A549 (cell line): ENCODE data around the gene SS18L1. TPM values are rescaled to one million over a fixed set of nuclear protein-coding genes. Genes with fewer than 3 reads are reported as not detected.

Source experiments
- ATAC-seq, 2 experiments: fragments of 200-7000 bp in 1 of 2; fragments of >200 bp in 1 of 2; cut with Nextera tagmentation in 1 of 2; cut with Tn5 transposase in 1 of 2; 3 replicates each; pipeline versions ENCODE4 v1.8.0 to v1.9.1; 2018 to 2020; ENCODE audit warnings: mild to moderate bottlenecking in 1 of 2, moderate library complexity in 1 of 2
- CTCF ChIA-PET: fragments of 300-600 bp; sonication (Branson Sonifier 250); formaldehyde crosslinking; extraction: SDS; loops from one replicate; lab custom pipeline; 2021; ENCODE audit warnings: antibody characterized with exemption, inconsistent platforms; lab: Yijun Ruan, JAX
- POLR2A ChIA-PET: fragments of 350-600 bp; formaldehyde crosslinking; extraction: SDS; loops from one replicate; lab custom pipeline; 2021; ENCODE audit warnings: antibody characterized with exemption, inconsistent platforms; lab: Yijun Ruan, JAX
- DNase-seq, 2 experiments: peaks; one replicate each; pipeline versions ENCODE4 v3.0.0 to v3.0.0-alpha.2; 2011 to 2016; ENCODE audit warnings: low read depth in 1 of 2, low spot score in 1 of 2
- FAIRE-seq: peaks from 2 replicates; lab custom pipeline; 2011; peaks lifted over from hg19 to GRCh38; lab: Jason Lieb, UNC
- H3K27ac ChIP-seq, 2 experiments: fragments of >200 bp; sonication (Bioruptor Twin); formaldehyde crosslinking; 3 replicates each; pipeline ENCODE4 v1.5.1; 2016 to 2017
- H3K4me1 ChIP-seq: fragments of >200 bp; sonication (Bioruptor Twin); formaldehyde crosslinking; 3 replicates; pipeline ENCODE4 v1.6.1; 2016
- H3K4me2 ChIP-seq: fragments of >200 bp; sonication (Bioruptor Twin); formaldehyde crosslinking; 3 replicates; pipeline ENCODE4 v1.6.1; 2016
- H3K4me3 ChIP-seq: fragments of >200 bp; sonication (Bioruptor Twin); formaldehyde crosslinking; 3 replicates; pipeline ENCODE4 v1.5.1; 2016
- H3K9me3 ChIP-seq: fragments of >200 bp; sonication (Bioruptor Twin); formaldehyde crosslinking; 3 replicates; pipeline ENCODE4 v1.6.1; 2016
- CBX2 ChIP-seq: fragments of 200-600 bp; sonication (generic); IDR thresholded peaks from 2 replicates; pipeline ENCODE4 v1.6.1; 2016; ENCODE audit warnings: low read depth, mild to moderate bottlenecking, borderline replicate concordance
- FOXS1 ChIP-seq: fragments of 250-450 bp; sonication (Bioruptor Pico); IDR thresholded peaks from 2 replicates; pipeline ENCODE4 v1.5.0; 2020; ENCODE audit warnings: mild to moderate bottlenecking, moderate library complexity
- HOXB13 ChIP-seq: fragments of 250-450 bp; sonication (Bioruptor Pico); IDR thresholded peaks from 2 replicates; pipeline ENCODE4 v1.5.0; 2020; ENCODE audit warnings: low read depth, mild to moderate bottlenecking, moderate library complexity
- KDM5A ChIP-seq: fragments of 200-600 bp; sonication (generic); IDR thresholded peaks from 2 replicates; pipeline ENCODE4 v1.6.1; 2016; ENCODE audit warnings: antibody characterized with exemption, mild to moderate bottlenecking
- NFE2L2 ChIP-seq: fragments of 150-350 bp; conservative IDR thresholded peaks from 2 replicates; pipeline ENCODE4 v1.6.1; 2014; ENCODE audit warnings: low read length
- WGBS: methylation state at CpG from one replicate; pipeline ENCODE4 v1.1.6; 2017; ENCODE audit errors: missing lambda C conversion rate; 5-methylcytosine and 5-hydroxymethylcytosine counted together
- polyA plus RNA-seq, 4 experiments: library from polyadenylated mRNA; depleted of rRNA in 3 of 4; stranded (reverse); fragments of >200 nt; fragmentation: RNase III in 1 of 4; extraction: RNeasy Plus Mini Kit Qiagen cat#74134 plus additional on column Dnase treatment in 1 of 4; gene quantifications; 2 replicates in 3 of 4; 3 replicates in 1 of 4; pipeline ENCODE4 v1.2.3, GENCODE V29; 2011 to 2017
- TF ChIP-seq, protein P1 (sequence below): fragments of 200-600 bp; sonication (generic); IDR thresholded peaks from 2 replicates; pipeline ENCODE4 v1.6.1; 2016; ENCODE audit warnings: antibody characterized with exemption, mild to moderate bottlenecking, moderate library complexity

The SS18L1 gene
- polyA plus RNA-seq, 2 of the 4 experiments (the other 2 are of a cell fraction): 7.4 to 13.1 TPM

DNA sequence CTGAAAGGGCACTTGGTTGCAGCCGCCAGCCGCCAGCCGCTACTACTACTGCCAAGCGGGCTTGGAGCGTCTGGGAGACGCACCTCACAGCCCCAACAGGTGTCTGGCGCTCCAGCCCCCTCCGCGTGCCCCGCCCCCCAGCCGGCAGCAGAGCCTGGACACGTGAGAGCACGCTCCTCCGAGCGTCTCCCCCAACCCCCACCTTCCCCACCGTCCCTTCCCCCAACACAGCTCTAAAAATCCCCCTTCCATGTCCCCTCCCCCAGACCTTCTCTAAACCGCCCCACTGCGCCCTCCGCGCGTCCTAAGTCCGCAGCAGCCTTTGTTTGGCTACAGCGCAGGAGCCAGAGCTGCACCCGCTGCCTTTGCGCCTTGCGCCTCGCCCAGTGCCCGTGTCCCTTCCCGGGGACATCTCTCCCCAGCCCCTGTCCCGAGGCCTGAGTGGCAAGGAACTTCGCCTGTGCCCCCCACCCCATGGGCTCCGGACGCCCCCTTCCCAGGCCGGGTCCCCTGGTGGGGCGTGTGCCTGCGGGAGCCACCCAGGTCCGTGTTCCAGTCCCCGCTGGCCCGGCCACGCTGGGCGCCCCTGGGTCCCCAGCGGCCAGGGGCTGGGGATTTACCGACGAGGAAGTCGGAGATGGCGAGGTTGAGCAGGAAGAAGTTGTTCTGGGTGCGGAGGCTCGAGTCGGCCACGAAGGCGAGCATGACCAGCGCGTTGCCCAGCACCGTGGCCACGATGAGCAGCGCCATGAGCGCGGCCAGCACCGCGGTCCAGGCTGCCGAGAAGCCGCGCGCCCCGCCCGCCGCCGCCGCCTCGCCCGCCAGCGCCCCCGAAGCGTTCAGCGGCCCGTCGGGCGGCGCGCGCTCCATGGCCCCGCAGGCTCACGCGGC is 75.8 kb downstream of the SS18L1 start (continued):
- TF ChIP-seq NFE2L2 (no peak), KDM5A (no peak)

DNA sequence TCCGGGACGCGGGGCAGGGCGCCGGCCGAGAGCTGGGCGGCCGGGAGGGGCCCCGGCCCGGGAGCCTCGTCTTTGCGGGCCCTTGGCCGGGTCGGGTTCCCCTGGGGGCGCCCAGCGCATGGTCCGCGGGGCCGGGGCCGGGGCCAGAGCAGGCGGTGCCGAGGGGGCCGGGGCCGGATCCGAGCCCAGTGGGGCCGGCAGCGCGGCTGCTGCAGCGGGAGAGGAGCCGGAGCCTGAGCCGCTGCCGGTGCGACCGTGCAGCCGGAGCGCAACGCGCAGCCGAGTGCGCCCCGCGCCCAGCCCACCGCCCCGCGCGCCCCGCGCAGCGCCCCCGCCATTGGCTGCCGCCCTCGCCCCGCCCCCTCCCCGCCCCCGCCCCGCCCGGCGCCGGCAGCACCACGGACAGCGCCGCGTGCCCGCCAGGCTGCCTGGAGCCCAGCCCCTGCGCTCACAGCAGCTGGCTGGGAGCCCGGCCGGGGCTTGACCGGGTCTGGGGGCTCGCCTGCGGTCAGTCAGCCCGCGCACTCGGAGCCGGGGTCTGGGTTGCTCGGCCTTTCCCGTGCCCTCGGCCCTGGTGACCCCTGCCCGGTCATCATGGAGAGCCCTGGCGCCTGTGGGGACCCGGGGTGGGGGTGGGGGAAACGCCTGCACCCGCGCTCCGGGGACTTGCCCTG is 76.6 kb downstream of the SS18L1 start, which contains the start of gene HRH3:
Gene HRH3, minus strand, starts transcription at position 287 of the 674 bp plus-strand sequence. CDS start 308 bp downstream, outside the sequence.
- DNase-seq: no peak
- ChIA-PET CTCF (no interaction called here), POLR2A (no interaction called here)
- H3K27ac ChIP-seq: no peak within 1 kb of the TSS
- 10% methylated on average over 2 of the region's 84 CpGs for WGBS
- peaks cover 17% of the 10 kb centered on the region; the same call in 2 of the 3 replicates for H3K4me1 ChIP-seq
- TF ChIP-seq HOXB13 (CRISPR knock-in tag) (no peak), CBX2 (no peak)
- TF ChIP-seq, protein P1, sequence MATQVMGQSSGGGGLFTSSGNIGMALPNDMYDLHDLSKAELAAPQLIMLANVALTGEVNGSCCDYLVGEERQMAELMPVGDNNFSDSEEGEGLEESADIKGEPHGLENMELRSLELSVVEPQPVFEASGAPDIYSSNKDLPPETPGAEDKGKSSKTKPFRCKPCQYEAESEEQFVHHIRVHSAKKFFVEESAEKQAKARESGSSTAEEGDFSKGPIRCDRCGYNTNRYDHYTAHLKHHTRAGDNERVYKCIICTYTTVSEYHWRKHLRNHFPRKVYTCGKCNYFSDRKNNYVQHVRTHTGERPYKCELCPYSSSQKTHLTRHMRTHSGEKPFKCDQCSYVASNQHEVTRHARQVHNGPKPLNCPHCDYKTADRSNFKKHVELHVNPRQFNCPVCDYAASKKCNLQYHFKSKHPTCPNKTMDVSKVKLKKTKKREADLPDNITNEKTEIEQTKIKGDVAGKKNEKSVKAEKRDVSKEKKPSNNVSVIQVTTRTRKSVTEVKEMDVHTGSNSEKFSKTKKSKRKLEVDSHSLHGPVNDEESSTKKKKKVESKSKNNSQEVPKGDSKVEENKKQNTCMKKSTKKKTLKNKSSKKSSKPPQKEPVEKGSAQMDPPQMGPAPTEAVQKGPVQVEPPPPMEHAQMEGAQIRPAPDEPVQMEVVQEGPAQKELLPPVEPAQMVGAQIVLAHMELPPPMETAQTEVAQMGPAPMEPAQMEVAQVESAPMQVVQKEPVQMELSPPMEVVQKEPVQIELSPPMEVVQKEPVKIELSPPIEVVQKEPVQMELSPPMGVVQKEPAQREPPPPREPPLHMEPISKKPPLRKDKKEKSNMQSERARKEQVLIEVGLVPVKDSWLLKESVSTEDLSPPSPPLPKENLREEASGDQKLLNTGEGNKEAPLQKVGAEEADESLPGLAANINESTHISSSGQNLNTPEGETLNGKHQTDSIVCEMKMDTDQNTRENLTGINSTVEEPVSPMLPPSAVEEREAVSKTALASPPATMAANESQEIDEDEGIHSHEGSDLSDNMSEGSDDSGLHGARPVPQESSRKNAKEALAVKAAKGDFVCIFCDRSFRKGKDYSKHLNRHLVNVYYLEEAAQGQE: peak; percentile 82
- no peak for FAIRE-seq
- H3K4me3 ChIP-seq: peak within 1 kb of the TSS; percentile 50
- H3K9me3 ChIP-seq: no peaks in the 10 kb centered on the region
- peak; percentile 17 to 33; a peak in 4 of 6 replicates for ATAC-seq
- H3K4me2 ChIP-seq: peak within 1 kb of the TSS; percentile 98

DNA sequence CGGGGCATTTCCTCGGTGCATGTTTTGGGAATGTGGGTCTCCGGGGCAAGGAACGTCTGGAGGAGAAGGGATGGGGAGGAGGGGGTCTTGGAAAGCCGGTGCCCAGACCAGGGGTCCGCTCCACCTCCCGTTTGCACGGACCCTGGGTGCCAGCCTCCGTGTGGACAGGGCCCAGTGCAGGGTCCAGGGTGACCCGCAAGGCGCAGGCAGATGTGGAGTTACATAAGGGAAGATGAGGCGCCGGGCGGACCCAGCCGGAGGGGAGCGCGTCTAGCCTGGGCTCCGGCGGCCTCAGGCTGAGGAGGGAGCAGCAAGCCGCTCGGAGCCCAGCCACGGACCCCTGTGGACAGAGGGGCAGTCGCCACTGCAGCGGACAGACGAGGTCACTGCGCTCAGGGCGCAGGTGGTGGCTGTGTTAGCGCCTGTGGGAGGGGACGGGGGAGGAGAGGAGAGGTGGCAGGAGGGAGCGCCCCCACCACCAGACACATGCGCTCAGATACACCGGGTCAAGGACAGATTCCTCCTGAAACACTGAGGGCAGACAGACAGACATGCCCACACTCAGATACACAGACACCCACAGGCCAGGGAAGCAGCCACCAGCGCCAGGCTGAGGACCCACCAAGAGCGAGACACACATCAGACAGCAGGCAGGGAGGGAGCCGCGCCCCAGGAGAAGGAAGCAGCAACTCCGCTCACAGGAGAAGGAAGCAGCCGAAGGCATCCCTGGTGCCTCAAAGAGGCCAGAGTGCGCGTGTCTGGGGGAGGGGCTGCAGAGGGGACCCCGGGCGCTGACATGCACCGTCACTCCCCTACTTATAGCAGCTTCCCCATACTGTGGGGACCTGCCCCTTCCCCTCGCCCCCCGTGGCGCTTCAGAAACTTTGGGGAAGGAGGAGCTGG is 77.3 kb downstream of the SS18L1 start:
- ATAC-seq: peak in 1 of 2 experiments; percentile 11; a peak in 3 of 6 replicates
- no peak for TF ChIP-seq FOXS1 (CRISPR knock-in tag)
- TF ChIP-seq, protein P1: peak; percentile 64; the same call in 1 of the 2 replicates
- TF ChIP-seq, all 56 proteins: peak for 1
- WGBS: 22% methylated on average over 39 of the region's 46 CpGs
- no peaks in the 10 kb centered on the region for H3K9me3 ChIP-seq
- H3K4me3 ChIP-seq: peak overlapping the region; percentile 50; the same call in 1 of the 3 replicates
- FAIRE-seq (no peak), DNase-seq (no peak)
- POLR2A ChIA-PET: no interaction called here
- no peak overlapping the region for H3K27ac ChIP-seq
- CTCF ChIA-PET: interaction anchor here (0.9 kb wide), 1 partner anchor 15 kb away, joined by 3 read pairs; no protein-coding TSS in a partner anchor
- H3K4me2 ChIP-seq: peak overlapping the region; percentile 98
- peaks cover 17% of the 10 kb centered on the region; the same call in 2 of the 3 replicates for H3K4me1 ChIP-seq
